GM19324 (cell line): ENCODE data around the gene MICB.
A peak's percentile ranks its signal among the peaks of the same experiment; 100 is the strongest.

ENCODE experiments used
- ATAC-seq: cut with Tn5 transposase; IDR thresholded peaks from one replicate; pipeline ENCODE4 v1.9.1; 2021; ENCODE audit warnings: mild to moderate bottlenecking, moderate library complexity; ENCODE audit not compliant: unreplicated experiment, low FRiP score

The MICB gene

DNA sequence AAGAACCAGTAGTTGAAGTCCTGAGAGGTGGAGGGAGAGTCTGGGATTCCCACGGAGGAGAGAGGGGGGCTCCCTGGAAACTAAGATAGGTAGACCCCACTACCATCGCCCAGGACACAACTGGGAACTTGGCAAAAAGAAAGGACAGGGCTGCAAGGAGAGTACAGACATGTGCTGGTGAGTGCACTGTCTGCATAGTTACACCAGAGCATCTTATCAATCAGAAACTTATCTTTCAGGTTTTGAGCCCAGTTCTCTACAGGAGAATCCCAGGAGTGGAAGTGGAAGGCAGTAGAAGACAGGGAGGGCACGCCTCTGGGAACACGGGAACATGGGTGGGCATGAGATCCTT lies 61.6 kb downstream of the MICB start:
- no peak for ATAC-seq

GRCh38 chr6:31559958-31560696 lies 62.2 kb downstream of the MICB start:
- ATAC-seq, result peak; percentile 65

GRCh38 chr6:31560697-31561058 lies 62.7 kb downstream of the MICB start:
- no peak for ATAC-seq
